Ishikawa (cell line): ENCODE data around the gene NFAM1.

Source experiments
- CEBPB ChIP-seq: IDR thresholded peaks from 2 replicates; pipeline ENCODE4 v1.6.1; 2012
- CREB1 ChIP-seq: IDR thresholded peaks from 2 replicates; pipeline ENCODE4 v1.6.1; 2012; ENCODE audit warnings: low read depth
- EP300 ChIP-seq: IDR thresholded peaks from 2 replicates; pipeline ENCODE4 v1.6.1; 2012; ENCODE audit warnings: borderline replicate concordance
- FOXM1 ChIP-seq: IDR thresholded peaks from 2 replicates; pipeline ENCODE4 v1.6.1; 2012; ENCODE audit warnings: low read depth, borderline replicate concordance
- RAD21 ChIP-seq: IDR thresholded peaks from 2 replicates; pipeline ENCODE4 v1.6.1; 2012; ENCODE audit warnings: low read depth
- TAF1 ChIP-seq: IDR thresholded peaks from 2 replicates; pipeline ENCODE4 v1.6.1; 2012; ENCODE audit warnings: low read depth, mild to moderate bottlenecking
- TCF12 ChIP-seq: IDR thresholded peaks from 2 replicates; pipeline ENCODE4 v1.6.1; 2012; ENCODE audit warnings: low read depth
- TEAD4 ChIP-seq: IDR thresholded peaks from 2 replicates; pipeline ENCODE4 v1.6.1; 2012
- YY1 ChIP-seq: IDR thresholded peaks from 2 replicates; pipeline ENCODE4 v1.6.1; 2012; ENCODE audit warnings: low read depth
- ZBTB7A ChIP-seq: IDR thresholded peaks from 2 replicates; pipeline ENCODE4 v1.6.1; 2012; ENCODE audit warnings: low read depth
- TF ChIP-seq, protein P1 (sequence below): IDR thresholded peaks from 2 replicates; pipeline ENCODE4 v1.6.1; 2012
- TF ChIP-seq, protein P2 (sequence below): IDR thresholded peaks from 2 replicates; pipeline ENCODE4 v1.6.1; 2012
- TF ChIP-seq, protein P3 (sequence below): IDR thresholded peaks from 2 replicates; pipeline ENCODE4 v1.6.1; 2012; ENCODE audit warnings: low read depth, mild to moderate bottlenecking

DNA sequence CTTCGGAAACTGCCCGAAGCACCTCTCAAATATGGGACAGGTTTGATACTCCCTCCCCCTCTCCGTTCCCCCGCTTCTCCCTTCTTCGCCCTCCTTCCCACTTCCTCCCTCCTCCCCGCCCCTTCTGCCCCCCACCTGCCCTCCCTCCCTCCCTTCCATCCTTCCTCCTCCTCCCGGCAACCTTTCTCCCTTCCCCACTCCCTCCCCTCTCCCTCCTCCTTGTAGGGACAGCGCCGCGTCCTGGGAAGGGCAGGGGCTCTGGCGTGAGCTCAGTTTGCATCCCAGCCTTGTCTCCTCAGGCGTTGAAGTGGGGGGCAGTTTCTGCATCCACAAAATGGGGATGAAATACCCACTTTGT, 6.1 kb upstream of the NFAM1 start:
- no peak for TF ChIP-seq RAD21
- TF ChIP-seq CREB1 = no peak
- TF ChIP-seq, protein P1, sequence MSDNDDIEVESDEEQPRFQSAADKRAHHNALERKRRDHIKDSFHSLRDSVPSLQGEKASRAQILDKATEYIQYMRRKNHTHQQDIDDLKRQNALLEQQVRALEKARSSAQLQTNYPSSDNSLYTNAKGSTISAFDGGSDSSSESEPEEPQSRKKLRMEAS = no peak
- TF ChIP-seq TCF12 = no peak
- no peak for TF ChIP-seq FOXM1
- TF ChIP-seq CEBPB = no peak
- no peak for TF ChIP-seq YY1
- TF ChIP-seq, protein P2, sequence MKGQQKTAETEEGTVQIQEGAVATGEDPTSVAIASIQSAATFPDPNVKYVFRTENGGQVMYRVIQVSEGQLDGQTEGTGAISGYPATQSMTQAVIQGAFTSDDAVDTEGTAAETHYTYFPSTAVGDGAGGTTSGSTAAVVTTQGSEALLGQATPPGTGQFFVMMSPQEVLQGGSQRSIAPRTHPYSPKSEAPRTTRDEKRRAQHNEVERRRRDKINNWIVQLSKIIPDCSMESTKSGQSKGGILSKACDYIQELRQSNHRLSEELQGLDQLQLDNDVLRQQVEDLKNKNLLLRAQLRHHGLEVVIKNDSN = no peak
- no peak for TF ChIP-seq TAF1
- TF ChIP-seq, protein P3, sequence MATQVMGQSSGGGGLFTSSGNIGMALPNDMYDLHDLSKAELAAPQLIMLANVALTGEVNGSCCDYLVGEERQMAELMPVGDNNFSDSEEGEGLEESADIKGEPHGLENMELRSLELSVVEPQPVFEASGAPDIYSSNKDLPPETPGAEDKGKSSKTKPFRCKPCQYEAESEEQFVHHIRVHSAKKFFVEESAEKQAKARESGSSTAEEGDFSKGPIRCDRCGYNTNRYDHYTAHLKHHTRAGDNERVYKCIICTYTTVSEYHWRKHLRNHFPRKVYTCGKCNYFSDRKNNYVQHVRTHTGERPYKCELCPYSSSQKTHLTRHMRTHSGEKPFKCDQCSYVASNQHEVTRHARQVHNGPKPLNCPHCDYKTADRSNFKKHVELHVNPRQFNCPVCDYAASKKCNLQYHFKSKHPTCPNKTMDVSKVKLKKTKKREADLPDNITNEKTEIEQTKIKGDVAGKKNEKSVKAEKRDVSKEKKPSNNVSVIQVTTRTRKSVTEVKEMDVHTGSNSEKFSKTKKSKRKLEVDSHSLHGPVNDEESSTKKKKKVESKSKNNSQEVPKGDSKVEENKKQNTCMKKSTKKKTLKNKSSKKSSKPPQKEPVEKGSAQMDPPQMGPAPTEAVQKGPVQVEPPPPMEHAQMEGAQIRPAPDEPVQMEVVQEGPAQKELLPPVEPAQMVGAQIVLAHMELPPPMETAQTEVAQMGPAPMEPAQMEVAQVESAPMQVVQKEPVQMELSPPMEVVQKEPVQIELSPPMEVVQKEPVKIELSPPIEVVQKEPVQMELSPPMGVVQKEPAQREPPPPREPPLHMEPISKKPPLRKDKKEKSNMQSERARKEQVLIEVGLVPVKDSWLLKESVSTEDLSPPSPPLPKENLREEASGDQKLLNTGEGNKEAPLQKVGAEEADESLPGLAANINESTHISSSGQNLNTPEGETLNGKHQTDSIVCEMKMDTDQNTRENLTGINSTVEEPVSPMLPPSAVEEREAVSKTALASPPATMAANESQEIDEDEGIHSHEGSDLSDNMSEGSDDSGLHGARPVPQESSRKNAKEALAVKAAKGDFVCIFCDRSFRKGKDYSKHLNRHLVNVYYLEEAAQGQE = no peak
- no peak for TF ChIP-seq EP300
- TF ChIP-seq TEAD4 = no peak
- no peak for TF ChIP-seq ZBTB7A
